NCI-H146 treated with DMSO at 0.1 percent for 48 hours (cell line): ENCODE measurements around the gene ZNF681.
"Not testable (repeated sequence)": the region's sequence is repeated elsewhere in the genome, so short reads cannot be mapped to it uniquely, and the experiment has no call there.

Experiments used
- DNase-seq: peaks from one replicate; lab custom pipeline; 2025; ENCODE audit not compliant: unreplicated experiment; lab: John Stamatoyannopoulos, UW

The ZNF681 gene

DNA sequence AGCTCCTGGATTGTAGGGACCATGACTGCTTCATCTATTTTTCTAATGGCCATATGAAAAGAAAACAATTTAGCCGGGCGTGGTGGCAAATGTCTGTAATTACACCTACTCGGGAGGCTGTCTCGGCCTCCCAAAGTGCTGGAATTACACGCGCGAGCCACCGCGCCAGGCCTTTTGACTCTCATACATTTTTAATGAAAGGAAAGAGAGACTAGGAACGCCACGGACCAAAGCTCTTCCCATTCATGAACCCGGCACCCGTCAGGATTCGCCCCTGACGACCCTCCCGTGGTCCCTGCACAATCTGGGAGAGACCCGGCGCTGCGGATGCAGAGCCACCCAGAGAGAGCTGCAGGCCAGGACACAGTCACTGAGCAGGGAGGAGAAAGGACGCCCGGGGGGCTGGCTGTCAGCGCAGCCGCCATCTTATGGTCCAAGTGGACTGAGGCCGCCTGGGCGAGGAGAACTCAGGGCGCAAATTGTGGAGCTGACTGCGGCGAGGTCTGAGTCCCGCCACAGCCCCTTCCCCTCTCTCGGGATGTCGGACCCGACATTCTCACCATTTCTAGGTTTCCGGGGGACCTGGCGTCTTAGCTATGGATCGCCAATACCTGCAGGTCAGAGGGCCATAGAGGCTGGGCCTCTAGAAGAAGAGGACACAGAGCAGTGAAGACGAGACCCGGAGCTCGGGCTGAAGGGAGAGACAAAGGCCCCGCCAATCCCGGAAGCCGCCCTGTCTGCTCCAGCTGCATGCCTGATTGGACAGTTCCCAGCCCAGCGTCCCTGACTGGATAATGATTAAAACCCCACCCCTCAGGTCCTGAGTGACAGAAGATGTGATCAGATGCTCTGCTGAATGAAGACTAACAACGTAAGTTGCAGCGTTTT, at the start of gene ZNF681:
Gene ZNF681 (minus strand): TSS at position 705 of the 888 bp plus-strand sequence. CDS start 142 bp downstream, at position 563.
- peak; percentile 96 for DNase-seq

DNA sequence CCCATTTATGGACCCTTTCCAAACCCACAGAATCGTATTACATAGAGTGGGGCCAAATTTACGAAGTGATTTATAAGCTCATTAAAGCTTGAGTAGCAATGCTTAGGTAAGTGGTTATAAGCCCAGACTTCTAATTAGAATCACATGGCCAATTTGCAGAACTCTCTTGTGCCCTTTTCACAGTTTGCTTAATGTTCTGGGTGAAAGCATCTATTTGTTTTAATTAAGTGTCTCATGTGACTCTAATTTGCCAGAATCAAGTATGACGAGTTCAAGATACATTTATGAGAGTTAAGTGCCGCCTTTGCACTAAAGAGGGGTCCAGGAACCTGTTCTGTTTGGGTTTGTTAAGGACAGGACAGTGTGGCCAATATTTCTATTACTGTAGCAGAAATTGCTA, 46.0 kb upstream of the ZNF681 start:
- no peak for DNase-seq

DNA sequence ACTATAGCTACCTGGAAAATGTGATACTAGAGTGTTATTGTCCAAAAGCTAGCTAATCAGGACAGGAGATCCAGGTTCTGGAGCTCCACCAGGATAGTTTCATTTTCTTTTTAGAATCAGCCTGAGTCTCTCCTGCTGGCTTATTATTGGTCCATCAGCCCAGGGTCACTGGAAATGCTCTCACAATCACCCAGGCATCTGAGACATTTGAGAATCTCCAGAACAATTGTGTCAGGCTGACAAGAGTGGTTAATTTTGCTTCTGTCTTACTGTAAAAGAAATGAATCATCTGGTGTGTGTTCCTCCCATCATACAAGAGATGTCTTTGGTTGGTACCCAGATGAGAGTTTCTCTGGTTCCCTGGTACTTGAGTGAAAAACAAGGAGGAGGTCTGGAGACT, 43.6 kb upstream of the ZNF681 start:
- no peak for DNase-seq

DNA sequence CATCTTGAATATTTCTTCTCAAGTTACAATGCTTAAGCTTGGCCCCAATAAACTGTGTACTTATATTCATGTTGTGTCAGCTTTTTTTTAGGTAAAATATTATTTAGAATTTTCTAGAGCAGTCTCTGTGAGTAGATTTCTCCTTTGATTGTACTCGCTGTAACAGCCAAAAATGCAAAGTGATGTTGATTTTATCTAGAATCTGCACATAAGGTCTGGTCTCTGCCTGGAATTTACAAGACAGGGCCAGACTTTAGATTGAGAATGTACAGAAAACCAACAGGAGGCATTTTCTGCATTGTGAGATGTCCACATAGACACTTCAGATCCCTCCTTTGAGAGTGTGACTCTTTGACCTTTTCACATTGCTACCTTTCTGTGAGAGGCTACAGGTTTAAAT, 43.1 kb upstream of the ZNF681 start:
- no peak for DNase-seq

DNA sequence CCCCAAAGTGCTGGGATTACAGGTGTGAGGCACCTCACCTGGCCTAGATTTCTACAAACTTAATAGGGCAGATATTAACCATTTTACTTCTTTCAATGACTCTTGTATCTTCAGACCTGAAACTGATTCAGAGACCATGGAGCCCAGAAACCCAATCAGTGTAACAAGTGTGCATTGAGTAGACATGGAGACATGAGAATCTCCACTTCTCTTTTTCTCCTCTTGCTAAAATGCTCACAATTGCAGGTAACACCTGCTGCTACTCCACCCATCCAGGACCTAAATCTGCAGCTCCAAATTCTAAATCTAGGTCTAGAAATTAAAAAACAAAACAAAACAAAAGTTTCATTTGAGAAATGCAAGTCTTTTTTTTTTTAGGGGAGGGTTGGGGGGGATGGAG, 42.2 kb upstream of the ZNF681 start:
- DNase-seq, result no peak

DNA sequence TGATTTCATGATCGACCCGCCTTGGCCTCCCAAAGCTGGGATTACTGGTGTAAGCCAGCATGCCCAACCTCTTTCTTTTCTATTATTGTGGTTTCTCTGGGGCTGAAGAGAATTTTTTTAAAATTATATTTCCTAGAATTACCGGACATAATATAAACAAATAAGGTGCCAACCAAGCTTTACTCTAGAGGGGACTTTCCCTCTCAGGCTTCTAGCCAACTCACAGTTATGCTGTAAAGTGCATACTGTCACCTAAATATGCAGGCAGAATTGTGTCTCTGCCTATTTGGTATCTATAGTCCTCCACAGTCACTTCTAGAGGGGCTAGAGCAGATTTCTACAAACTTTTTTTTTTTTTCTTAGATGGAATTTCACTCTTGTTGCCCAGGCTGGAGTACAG, 41.6 kb upstream of the ZNF681 start:
- no peak for DNase-seq

DNA sequence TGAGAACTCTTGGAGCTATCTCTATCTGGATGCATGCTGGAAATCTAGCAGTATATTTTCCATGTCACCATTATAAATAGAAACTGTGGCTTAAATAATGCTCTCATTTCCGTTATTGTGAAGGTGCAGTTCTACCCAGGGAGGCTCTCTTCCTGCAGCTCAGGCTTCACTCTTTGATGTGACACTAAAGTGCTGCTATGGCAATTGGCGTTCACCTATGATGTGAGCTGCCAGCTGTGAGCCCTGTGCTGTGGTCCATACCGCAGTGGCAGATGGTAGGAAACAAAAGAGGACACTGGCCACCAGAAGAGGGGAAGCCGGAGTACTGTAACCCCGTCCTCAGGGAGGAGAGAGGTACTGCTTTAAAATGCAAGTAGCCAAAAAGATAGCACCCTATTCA, 40.6 kb upstream of the ZNF681 start:
- DNase-seq, result no peak

DNA sequence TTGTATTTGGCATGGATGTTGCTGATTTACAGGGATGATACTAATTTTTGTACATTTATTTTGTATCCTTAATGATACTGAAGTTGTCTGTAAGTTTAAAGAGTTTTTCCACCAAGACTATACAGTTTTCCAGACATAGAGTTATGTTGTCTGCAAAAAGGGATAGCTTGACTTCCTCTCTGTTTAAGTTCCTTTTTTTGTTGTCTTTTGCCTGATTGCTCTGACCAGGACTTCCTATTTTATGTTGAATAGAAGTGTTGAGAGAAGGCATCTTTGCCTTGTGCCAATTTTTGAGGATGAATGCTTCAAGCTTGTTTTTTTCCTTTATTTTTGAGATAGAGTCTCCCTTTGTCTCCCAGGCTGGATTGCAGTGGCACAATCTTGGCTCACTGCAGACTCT, 36.8 kb upstream of the ZNF681 start:
- DNase-seq, result no peak

DNA sequence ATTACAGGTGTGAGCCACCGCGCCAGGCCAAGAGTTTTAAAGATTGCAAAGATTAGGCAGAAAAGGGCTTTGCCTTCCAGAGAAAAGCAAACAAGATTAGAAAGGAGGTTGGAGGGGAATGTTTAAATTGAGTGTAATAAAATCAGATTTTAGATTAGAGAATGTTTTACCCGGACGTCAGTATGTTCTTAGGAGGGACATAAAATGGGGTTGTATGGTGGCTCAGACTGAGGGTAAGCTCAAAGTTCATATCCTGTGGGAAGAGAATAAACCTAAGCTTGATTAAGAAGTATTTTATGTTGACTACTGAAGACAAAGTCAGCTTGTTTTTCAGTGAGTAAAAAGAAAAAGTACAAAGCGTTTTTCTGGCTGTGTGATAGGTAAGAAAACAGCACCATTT, 34.1 kb upstream of the ZNF681 start:
- no peak for DNase-seq

DNA sequence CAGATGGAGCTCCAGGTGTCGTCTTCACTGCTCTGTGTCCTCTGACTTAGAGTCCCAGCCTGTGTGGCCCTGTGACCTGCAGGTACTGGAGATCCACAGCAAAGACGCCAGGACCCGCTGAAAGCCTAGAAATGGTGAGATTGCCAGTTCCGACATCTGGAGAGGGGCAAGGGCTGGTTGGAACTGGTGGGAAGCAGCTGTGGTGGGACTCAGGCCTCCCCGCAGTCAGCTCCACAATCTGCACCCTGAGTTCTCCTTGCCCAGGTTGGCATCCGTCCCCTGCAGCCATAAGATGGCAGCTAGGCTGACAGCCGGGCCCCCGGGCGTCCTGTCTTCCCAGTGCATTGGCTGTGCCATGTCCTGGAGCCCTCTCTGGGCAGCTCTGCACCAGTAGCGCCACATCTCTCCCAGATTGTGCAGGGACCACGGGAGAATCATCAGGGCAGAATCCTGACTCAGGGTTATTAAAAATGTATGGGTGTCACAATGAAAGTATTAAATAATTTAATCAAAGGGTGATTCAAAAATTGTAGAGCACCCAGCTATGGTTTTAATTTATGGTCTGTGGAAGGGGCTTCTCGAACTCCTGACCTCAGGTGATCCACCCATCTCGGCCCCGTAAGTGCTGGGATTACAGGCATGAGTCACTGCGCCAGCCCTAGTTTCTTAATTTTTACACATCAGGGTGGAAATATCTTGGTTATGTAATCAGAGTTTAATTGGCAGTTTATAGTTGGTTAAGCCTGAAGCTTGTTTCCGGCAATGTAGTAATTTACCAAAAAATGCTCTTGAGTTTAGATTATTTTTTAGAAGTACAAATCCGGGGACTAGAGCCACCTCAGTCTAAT, 32.2 kb upstream of the ZNF681 start:
- no peak for DNase-seq

DNA sequence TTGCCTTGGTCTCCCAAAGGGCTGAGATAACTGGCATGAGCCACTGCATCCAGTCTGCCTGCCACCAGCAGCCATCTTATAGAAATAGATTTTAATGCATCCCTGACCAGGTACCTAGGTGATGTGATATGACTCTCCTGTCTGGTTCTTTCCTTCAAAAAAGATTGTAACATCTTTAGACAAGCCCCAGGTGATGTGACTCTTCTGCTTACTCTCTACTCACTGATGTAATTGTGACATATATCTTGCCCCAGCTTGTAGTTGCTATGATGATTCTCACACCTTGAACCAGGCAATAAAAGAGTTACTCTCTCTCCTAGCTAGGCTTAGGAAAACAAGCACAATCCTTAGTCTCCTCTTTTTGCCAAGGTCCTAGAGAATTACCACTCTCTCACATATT, 30.6 kb upstream of the ZNF681 start:
- DNase-seq, result no peak

DNA sequence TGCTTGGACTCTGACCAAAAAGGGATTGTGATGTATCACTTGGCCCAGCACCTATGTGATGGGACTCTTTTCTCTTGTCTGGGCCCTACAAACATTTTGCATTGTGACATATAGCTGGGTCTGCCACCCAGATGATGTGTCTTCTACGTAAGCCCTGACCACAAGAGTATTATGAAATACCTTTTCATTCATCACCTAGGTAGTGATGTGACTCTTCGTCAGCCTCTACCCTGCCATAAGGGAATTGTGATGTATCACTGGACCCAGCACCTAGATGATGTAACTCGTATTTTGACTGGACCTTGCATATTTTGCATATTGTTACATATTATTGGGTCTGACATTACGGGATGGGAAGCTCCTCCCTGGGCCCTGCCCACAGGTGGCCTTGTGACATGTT, 29.7 kb upstream of the ZNF681 start:
- DNase-seq, result no peak

DNA sequence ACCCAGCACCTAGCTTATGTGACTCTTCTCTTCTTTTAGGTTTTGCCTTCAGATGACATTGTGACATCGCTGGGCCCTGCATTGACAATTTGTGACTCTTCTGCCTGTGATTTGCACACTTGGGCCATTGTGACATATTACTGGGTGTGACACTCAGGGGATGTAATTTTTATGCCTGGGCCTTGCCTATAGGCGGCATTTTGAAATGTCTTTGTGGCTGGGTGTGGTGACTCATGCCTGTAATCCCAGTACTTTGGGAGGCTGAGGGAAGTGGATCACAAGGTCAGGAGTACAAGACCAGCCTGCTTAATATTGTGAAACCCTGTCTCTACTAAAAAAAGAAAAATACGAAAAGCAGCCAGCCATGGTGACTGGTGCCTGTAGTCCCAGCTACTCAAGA, 28.4 kb upstream of the ZNF681 start:
- DNase-seq, result no peak

DNA sequence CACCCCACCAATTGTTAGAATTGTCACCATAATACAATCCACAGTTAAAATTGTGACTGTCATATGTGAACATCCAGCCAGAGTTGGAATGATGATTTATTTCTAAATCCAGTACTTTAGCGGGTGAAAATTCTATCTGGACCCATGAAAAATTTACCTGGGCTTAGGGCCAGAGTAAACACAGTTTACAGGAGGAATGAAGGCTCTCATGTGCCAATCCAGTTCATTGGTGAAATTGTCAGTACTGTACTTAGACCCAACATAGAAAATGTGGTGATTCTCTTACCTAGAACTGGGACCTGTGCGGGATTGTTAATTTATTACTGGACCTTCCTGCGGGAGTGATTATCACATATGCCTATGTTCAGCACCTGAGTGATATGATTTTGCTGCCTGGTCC, 27.3 kb upstream of the ZNF681 start:
- no peak for DNase-seq

DNA sequence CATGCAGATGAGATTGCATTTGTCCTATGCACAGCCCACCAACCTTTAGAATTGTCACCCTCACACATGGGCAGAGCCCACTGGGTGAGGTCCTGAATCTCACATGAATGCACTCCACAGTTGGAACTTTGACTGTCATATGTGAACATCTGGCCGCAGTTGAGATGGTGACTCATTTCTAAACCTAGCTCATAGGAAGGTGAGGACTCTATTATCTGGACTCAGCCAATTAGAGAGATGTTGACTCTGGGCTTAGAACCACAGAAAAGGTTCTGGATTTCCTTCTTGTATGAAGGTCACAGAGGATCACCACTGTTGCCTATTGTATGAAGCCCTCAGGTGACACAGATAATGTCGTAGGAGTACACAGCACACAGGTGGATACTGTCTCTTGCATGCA, 25.6 kb upstream of the ZNF681 start:
- no peak for DNase-seq

DNA sequence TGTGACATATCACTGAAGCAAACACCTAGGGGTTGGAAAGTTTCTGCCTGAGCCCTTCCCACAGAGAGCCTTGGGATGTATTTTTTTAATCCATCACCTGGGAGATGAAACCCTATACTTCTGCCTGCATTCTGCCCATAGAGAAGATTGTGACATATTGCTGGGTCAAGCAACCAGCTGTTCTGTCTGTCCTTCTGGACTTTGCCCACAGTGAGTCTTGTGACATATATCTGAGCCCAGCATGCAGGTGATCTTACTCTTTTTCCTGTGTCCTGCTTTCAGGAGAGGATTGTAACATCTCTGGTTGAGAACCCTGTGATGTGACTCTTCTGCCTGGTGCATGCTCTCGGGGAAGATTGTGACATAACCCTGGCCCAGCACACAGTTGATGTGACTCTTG, 24.9 kb upstream of the ZNF681 start:
- no peak for DNase-seq

DNA sequence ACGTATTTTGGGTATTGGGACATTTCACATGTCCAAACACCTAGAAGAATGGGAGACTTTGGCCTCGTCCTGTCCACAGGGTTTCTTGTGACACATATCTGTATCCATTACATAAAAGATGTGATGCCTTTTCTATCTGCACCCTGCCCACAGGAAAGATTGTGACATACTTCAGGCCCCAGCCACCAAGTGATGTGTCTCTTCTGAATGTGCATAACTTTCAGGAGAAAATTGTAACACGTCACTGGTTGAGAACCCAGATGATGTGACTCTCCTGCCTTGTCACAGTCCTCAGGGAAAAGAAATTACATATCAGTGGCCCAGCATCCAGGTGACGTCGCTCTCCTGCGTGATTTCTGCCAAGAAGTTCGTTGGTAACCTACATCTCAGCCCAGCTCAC, 21.0 kb upstream of the ZNF681 start:
- DNase-seq, result no peak

DNA sequence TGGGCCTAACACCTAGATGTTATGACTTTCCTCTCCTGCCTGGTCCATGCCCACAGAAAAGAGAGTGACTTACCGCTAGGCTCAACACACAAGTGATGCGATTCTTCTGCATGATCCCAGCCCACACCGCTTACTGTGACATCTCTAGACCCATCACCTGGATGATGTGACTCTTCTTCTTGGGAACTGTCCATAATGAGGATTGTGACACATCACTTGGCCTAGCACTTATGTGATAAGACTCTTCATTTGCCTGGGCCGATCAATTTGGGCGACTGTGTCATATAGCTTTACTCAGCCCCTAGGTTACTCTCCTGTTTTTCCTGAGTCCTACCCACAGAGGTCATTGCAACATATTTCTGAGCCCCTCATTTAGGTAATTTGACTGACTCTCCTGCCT, 19.9 kb upstream of the ZNF681 start:
- no peak for DNase-seq

DNA sequence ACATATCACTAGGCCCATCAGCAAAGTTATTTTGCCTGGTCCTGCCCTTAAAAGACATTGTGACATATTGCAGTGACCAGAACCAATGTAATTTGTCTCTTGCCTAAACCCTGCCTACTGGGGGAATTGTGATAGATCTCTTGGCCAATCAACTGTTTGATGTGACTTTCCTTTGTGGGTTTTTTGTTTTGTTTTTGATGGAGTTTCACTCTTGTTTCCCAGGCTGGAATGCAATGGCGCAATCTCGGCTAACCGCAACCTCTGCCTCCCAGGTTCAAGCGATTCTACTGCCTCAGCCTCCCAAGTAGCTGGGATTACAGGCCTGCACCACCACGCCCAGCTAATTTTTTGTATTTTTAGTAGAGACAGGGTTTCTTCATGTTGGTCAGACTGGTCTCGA, 19.3 kb upstream of the ZNF681 start:
- DNase-seq, result not testable (repeated sequence)

DNA sequence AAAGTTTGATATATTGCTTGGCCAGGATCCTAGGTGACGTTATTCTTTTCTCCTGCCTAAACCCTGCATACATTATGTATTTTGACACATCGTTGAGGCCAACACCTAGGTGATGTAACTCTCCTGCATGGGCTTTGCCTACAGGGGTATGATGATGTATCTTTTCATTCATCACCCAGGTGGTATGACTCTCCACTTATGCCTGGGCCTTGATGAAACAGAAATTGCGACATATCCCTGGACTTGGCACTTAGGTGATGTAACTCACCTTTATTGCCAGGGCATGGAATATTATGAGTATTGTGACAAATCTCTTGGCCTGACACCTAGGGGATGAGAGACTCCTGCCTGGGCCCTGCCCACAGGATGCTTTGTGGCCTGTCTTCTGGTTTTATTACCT, 18.5 kb upstream of the ZNF681 start:
- no peak for DNase-seq

DNA sequence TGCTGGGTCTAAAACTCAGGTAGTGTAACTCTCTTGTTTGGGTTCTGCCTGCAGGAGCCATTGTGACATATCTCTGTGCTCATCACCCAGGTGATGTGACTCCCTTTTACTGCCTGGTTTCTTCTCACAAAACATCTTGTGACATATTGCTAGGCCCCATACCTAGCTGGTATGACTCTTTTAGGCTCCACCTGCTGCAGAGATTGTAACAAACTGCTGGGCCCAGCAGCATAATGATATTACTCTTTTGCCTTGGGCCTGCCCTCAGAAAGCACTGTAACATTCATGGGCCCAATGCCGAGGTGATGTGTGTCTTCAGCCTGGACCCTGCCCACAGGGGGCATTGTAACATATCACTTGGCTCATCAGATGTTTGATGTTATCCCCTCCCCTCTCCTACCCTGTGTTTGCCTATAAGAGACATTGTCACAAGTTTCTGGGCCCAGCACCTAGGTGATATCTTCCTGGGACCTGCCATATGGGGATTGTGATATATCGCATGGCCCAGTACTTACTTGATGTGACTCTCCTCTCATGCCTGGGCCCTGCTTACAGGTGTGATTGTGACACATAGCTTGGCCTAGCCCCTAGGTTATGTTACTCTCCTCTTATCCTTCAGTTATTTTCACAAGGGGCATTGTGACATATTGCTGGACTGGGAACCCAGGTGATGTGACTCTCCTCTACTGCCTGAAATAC, 18.0 kb upstream of the ZNF681 start:
- DNase-seq, result no peak

DNA sequence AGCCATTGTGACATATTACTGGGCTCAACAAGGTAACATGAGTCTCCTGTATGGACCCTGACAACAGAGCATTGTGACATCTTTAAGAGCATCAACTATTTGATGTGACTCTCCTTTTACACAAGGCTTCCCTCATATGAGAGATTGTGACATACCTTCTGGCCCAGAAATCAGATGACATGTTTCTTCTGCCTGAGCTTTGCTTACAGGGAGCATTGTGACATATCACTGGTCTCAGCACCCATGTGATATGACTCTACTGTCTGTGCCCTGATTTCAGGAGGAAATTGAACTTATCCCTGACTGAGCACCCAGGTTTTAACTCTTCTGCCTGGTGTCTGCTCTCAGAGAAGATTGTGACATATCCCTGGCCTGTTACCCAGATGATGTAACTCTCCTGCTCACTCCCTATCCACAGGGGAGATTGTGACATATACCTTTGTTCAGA, 15.9 kb upstream of the ZNF681 start:
- DNase-seq, result no peak
